ENCODE data around the gene TMEM17. TPM values are rescaled to one million over a fixed set of nuclear protein-coding genes. Genes with fewer than 3 reads are reported as not detected.
"Not testable (repeated sequence)": the region's sequence is repeated elsewhere in the genome, so short reads cannot be mapped to it uniquely, and the experiment has no call there.

The TMEM17 gene
- total RNA-seq, 1 experiment from 2014 or later, result 3.3 TPM

DNA sequence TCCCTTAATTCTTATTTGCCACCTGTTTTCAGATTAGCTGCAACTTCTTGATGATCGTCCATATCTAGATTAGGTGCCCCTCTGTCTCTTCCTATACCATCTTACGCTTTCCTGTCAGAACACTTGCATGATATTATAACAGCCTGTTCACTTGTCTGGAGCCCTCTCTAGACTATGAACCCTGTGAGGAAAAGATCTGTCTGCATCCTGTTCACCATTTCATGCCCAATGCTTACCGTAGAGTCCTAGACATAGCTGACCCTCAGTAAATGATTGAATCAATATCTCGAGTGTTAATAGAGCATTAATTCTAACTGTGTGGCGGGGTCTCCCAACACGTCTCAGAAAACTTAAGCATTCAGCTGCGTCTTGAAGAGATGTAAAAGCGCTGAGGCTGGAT, 31.8 kb upstream of the TMEM17 start:
- intact Hi-C loops (cut with micrococcal nuclease; ENCODE audit: unreplicated experiment), result no loop called here
- CTCF ChIA-PET, result no interaction called here
- H3K4me1 Mint-ChIP-seq (ENCODE audit: low read depth, unreplicated experiment), result peaks cover 56% of the 10 kb centered on the region
- no peaks in the 10 kb centered on the region for H3K36me3 Mint-ChIP-seq (ENCODE audit: insufficient read depth, unreplicated experiment)
- DNase-seq, result no peak
- TF ChIP-seq, protein P1, sequence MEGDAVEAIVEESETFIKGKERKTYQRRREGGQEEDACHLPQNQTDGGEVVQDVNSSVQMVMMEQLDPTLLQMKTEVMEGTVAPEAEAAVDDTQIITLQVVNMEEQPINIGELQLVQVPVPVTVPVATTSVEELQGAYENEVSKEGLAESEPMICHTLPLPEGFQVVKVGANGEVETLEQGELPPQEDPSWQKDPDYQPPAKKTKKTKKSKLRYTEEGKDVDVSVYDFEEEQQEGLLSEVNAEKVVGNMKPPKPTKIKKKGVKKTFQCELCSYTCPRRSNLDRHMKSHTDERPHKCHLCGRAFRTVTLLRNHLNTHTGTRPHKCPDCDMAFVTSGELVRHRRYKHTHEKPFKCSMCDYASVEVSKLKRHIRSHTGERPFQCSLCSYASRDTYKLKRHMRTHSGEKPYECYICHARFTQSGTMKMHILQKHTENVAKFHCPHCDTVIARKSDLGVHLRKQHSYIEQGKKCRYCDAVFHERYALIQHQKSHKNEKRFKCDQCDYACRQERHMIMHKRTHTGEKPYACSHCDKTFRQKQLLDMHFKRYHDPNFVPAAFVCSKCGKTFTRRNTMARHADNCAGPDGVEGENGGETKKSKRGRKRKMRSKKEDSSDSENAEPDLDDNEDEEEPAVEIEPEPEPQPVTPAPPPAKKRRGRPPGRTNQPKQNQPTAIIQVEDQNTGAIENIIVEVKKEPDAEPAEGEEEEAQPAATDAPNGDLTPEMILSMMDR (IDR thresholded peaks at IDR 0.05; ENCODE audit: unreplicated experiment), result no peak
- peaks cover 10% of the 10 kb centered on the region for H3K9me3 Mint-ChIP-seq (ENCODE audit: low read depth, unreplicated experiment)
- no peak overlapping the region for H3K4me3 Mint-ChIP-seq (ENCODE audit: low read depth, unreplicated experiment)
- no peak overlapping the region for H3K27ac Mint-ChIP-seq (ENCODE audit: unreplicated experiment)
- no TSS peak for BruUV-seq (replicated peaks)
- no peaks in the 10 kb centered on the region for H3K27me3 Mint-ChIP-seq (ENCODE audit: unreplicated experiment)

DNA sequence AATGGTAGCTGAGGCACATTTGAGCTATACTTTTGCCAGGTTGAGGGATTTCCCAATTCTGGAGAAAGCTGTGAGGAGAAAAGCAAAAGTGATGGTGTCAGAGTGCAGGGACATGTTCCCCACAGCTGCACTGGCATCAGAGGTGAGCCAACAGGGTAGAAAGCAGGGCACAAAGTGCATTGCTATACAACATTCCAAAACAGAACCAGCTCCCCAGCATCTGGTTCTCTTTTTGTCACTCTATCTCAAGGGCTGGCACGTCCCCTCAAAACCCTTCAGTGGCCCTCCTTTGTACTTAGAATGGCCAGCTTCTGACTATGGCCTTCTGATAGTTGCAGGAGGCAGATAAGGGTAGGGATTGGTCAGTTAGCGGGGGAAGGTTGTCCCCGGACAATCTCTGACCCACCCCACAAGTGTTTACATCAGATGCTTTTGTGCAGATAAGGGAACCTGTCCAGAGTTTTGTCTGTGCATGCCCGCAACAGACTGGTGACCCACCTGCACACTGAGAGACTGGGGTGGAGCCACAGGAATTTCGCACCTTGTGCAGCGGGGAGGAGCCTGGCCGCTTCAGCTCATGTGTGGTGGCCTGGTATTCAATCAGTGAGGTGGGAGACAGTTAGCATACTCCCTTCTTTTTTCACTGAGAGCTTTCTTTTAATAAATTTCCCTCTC, 31.0 kb upstream of the TMEM17 start:
- Mint-ChIP-seq H3K27me3 (ENCODE audit: unreplicated experiment) (no peaks in the 10 kb centered on the region), H3K27ac (ENCODE audit: unreplicated experiment) (no peak overlapping the region), H3K4me1 (ENCODE audit: low read depth, unreplicated experiment) (peaks cover 53% of the 10 kb centered on the region), H3K9me3 (ENCODE audit: low read depth, unreplicated experiment) (peaks cover 14% of the 10 kb centered on the region), H3K4me3 (ENCODE audit: low read depth, unreplicated experiment) (no peak overlapping the region), H3K36me3 (ENCODE audit: insufficient read depth, unreplicated experiment) (no peaks in the 10 kb centered on the region)
- CTCF ChIA-PET, result interaction anchor here (0.5 kb wide), 1 partner anchor 40 kb away, joined by 3 read pairs; no protein-coding TSS in a partner anchor
- DNase-seq, result peak; percentile 14
- BruUV-seq (replicated peaks), result no TSS peak
- intact Hi-C loops (cut with micrococcal nuclease; ENCODE audit: unreplicated experiment), result no loop called here
- TF ChIP-seq, protein P1 (IDR thresholded peaks at IDR 0.05; ENCODE audit: unreplicated experiment), result no peak

DNA sequence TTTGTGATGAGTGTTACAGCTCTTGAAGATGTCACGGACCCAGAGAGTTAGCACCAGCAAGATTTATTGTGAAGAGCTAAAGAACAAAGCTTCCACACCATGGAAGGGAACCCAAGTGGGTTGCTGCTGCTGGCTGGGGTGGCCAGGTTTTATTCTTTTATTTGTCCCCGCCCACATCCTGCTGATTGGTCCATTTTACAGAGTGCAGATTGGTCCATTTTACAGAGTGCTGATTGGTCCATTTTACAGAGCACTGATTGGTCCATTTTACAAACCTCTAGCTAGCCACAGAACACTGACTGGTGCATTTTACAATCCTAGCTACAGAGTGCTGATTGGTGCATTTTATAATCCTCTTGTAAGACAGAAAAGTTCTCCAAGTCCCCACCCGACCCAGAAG, 29.5 kb upstream of the TMEM17 start:
- Mint-ChIP-seq H3K9me3 (ENCODE audit: low read depth, unreplicated experiment) (peaks cover 14% of the 10 kb centered on the region), H3K4me1 (ENCODE audit: low read depth, unreplicated experiment) (peaks cover 38% of the 10 kb centered on the region)
- DNase-seq; BruUV-seq (replicated peaks); H3K4me3 Mint-ChIP-seq (ENCODE audit: low read depth, unreplicated experiment); H3K36me3 Mint-ChIP-seq (ENCODE audit: insufficient read depth, unreplicated experiment); H3K27me3 Mint-ChIP-seq (ENCODE audit: unreplicated experiment); H3K27ac Mint-ChIP-seq (ENCODE audit: unreplicated experiment); intact Hi-C loops (cut with micrococcal nuclease; ENCODE audit: unreplicated experiment); CTCF ChIA-PET: not testable (repeated sequence)

DNA sequence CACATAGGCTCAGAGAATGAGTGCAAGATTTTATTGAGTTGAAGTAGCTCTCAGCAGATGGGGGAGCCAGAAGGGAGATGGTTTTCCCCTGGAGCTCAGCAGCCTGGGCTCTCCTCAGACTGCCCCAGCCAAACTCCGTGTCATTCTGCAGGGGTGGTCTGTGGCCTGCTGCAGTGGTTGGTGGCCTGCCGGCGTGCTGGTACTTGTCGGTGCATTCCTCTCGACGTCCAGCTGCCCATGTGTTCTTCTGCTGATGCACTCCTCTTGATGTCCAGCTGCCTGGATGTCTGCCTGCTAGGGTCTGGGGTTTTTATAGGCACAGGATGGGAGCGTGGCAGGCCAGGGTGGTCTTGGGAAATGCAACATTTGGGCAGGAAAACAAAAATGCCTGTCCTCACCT, 25.6 kb upstream of the TMEM17 start:
- Mint-ChIP-seq H3K9me3 (ENCODE audit: low read depth, unreplicated experiment) (peaks cover 14% of the 10 kb centered on the region), H3K27ac (ENCODE audit: unreplicated experiment) (no peak overlapping the region), H3K27me3 (ENCODE audit: unreplicated experiment) (no peaks in the 10 kb centered on the region), H3K4me1 (ENCODE audit: low read depth, unreplicated experiment) (peaks cover 18% of the 10 kb centered on the region), H3K4me3 (ENCODE audit: low read depth, unreplicated experiment) (no peak overlapping the region), H3K36me3 (ENCODE audit: insufficient read depth, unreplicated experiment) (no peaks in the 10 kb centered on the region)
- DNase-seq, result no peak
- CTCF ChIA-PET, result no interaction called here
- TF ChIP-seq, protein P1 (IDR thresholded peaks at IDR 0.05; ENCODE audit: unreplicated experiment), result no peak
- BruUV-seq (replicated peaks), result no TSS peak
- intact Hi-C loops (cut with micrococcal nuclease; ENCODE audit: unreplicated experiment), result no loop called here

DNA sequence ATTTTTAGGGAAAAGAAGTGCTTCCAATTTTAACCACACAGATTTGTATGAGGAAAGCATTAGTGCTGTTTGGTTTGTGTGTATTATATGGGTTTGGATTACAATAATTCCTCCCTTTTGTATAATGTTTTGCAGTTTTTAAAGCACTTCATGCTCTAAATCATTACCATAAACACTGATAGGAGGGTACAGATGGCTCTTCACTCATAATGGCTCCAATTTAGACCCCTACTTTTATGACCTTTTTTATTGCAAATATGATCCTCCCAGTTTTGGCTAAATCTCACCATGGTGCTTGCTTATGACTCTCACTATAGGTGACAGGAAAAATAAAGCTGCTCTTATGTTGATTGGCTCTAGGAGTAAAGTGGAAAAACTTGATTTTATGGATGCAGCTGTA, 23.8 kb upstream of the TMEM17 start:
- H3K27me3 Mint-ChIP-seq (ENCODE audit: unreplicated experiment), result no peaks in the 10 kb centered on the region
- intact Hi-C loops (cut with micrococcal nuclease; ENCODE audit: unreplicated experiment), result loop anchor here (5.0 kb wide), 1 partner anchor 48 kb away; no protein-coding TSS in a partner anchor
- no peak overlapping the region for H3K4me3 Mint-ChIP-seq (ENCODE audit: low read depth, unreplicated experiment)
- DNase-seq, result no peak
- TF ChIP-seq, protein P1 (IDR thresholded peaks at IDR 0.05; ENCODE audit: unreplicated experiment), result no peak
- no peak overlapping the region for H3K27ac Mint-ChIP-seq (ENCODE audit: unreplicated experiment)
- CTCF ChIA-PET, result no interaction called here
- H3K4me1 Mint-ChIP-seq (ENCODE audit: low read depth, unreplicated experiment), result peaks cover 25% of the 10 kb centered on the region
- peaks cover 7% of the 10 kb centered on the region for H3K9me3 Mint-ChIP-seq (ENCODE audit: low read depth, unreplicated experiment)
- H3K36me3 Mint-ChIP-seq (ENCODE audit: insufficient read depth, unreplicated experiment), result no peaks in the 10 kb centered on the region
- BruUV-seq (replicated peaks), result no TSS peak

Measured in Calu3 (cell line).